K562 (cell line): ENCODE measurements around the gene CYB561A3. TPM values are rescaled to one million over a fixed set of nuclear protein-coding genes. Genes with fewer than 3 reads are reported as not detected.

Experiments
- BRD4 ChIP-seq: fragments of 200-600 bp; sonication (generic); IDR thresholded peaks from 2 replicates; pipeline ENCODE4 v1.6.1; 2017; ENCODE audit warnings: inconsistent platforms
- COPS2 ChIP-seq: fragments of 450-650 bp; conservative IDR thresholded peaks from 2 replicates; pipeline ENCODE4 v1.6.1; 2016; ENCODE audit warnings: mild to moderate bottlenecking, moderate library complexity
- EHMT2 ChIP-seq: fragments of 450-650 bp; IDR thresholded peaks from 2 replicates; pipeline ENCODE4 v1.6.1; 2018; ENCODE audit warnings: antibody characterized with exemption
- FOXA1 ChIP-seq: fragments of 450-650 bp; IDR thresholded peaks from 2 replicates; pipeline ENCODE4 v1.6.1; 2016; ENCODE audit warnings: mild to moderate bottlenecking, borderline replicate concordance
- GTF2E2 ChIP-seq: fragments of 200-800 bp; sonication (Bioruptor generic); IDR thresholded peaks from 2 replicates; pipeline ENCODE4 v1.6.1; 2016; ENCODE audit warnings: missing genetic modification characterization, missing compliant biosample characterization
- HOMEZ ChIP-seq: fragments of 250-450 bp; sonication (Bioruptor Pico); IDR thresholded peaks from 2 replicates; pipeline ENCODE4 v1.4.0; 2020; ENCODE audit warnings: mild to moderate bottlenecking, moderate library complexity
- LARP7 ChIP-seq: fragments of 450-650 bp; IDR thresholded peaks from 2 replicates; pipeline ENCODE4 v1.6.1; 2016
- MAFK ChIP-seq: IDR thresholded peaks from 2 replicates; pipeline ENCODE4 v1.6.1; 2011; ENCODE audit warnings: low read length, improper control_type of control experiment
- POLR2AphosphoS2 ChIP-seq: IDR thresholded peaks from 2 replicates; pipeline ENCODE4 v1.6.1; 2012; ENCODE audit warnings: low read length, improper control_type of control experiment
- SMAD1 ChIP-seq: fragments of 150-350 bp; IDR thresholded peaks from 2 replicates; pipeline ENCODE4 v1.6.1; 2014; ENCODE audit warnings: low read length, low read depth; ENCODE audit not compliant: partially characterized antibody
- SUPT5H ChIP-seq: fragments of 450-650 bp; IDR thresholded peaks from 2 replicates; pipeline ENCODE4 v1.6.1; 2016
- THRAP3 ChIP-seq: fragments of 450-650 bp; IDR thresholded peaks from 2 replicates; pipeline ENCODE4 v1.6.1; 2016; ENCODE audit warnings: mild to moderate bottlenecking, inconsistent platforms, borderline replicate concordance
- ZNF165 ChIP-seq: fragments of 250-450 bp; sonication (Bioruptor Pico); IDR thresholded peaks from 2 replicates; pipeline ENCODE4 v1.4.0; 2020; ENCODE audit warnings: borderline replicate concordance
- ZNF445 ChIP-seq: fragments of 250-450 bp; sonication (Bioruptor Pico); IDR thresholded peaks from 2 replicates; pipeline ENCODE4 v1.4.0; 2020; ENCODE audit warnings: low read depth, mild to moderate bottlenecking, moderate library complexity
- ZNF551 ChIP-seq: fragments of 250-450 bp; sonication (Bioruptor Pico); IDR thresholded peaks from 2 replicates; pipeline ENCODE4 v1.5.0; 2021; ENCODE audit warnings: mild to moderate bottlenecking, moderate library complexity
- polyA plus RNA-seq, 8 experiments: library from polyadenylated mRNA; depleted of rRNA in 4 of 8; stranded (reverse) in 5 of 8; unstranded in 3 of 8; fragments of >200 nt; fragmentation: Nextera tagmentation in 2 of 8; fragmentation: Illumina TruSeq in 1 of 8; extraction: Ambion mirVana in 2 of 8; extraction: Trizol in 1 of 8; gene quantifications; 2 replicates each; pipeline versions ENCODE4 v1.2.1 to v1.2.3, GENCODE V29; 2011 to 2014; ENCODE audit warnings: inconsistent platforms in 1 of 8, missing spikeins in 1 of 8
- total RNA-seq, 7 experiments: library from RNA; depleted of rRNA in 6 of 7; stranded (reverse); fragments of >200 nt in 6 of 7; fragmentation: Illumina TruSeq in 2 of 7; extraction: Trizol in 2 of 7; gene quantifications; 2 replicates each; pipeline versions ENCODE4 v1.2.1 to v1.2.3, GENCODE V29; 2011 to 2021; ENCODE audit warnings: low replicate concordance in 1 of 7
- TF ChIP-seq, protein P1 (sequence below): fragments of 450-650 bp; formaldehyde crosslinking; conservative IDR thresholded peaks from 2 replicates; pipeline ENCODE4 v1.4.0; 2022; ENCODE audit warnings: mild to moderate bottlenecking, missing genetic modification characterization
- TF ChIP-seq, protein P2 (sequence below), 2 experiments: fragments of 450-650 bp; conservative IDR thresholded peaks; 2 replicates each; pipeline ENCODE4 v1.6.1; 2017; ENCODE audit warnings: mild to moderate bottlenecking in 2 of 2, moderate library complexity in 2 of 2
- TF ChIP-seq, protein P3 (sequence below): fragments of 250-450 bp; sonication (Bioruptor Pico); IDR thresholded peaks from 2 replicates; pipeline ENCODE4 v1.4.0; 2020

Gene CYB561A3
- total and polyA plus RNA-seq, 9 of the 15 experiments (the other 6 are each of a cell fraction or from before 2014, with no cell fraction given): 29.2 to 78.9 (median 37.9) TPM

- TF ChIP-seq SMAD1 (no peak), GTF2E2 (tag) (no peak), FOXA1 (no peak), POLR2AphosphoS2 (no peak), MAFK (no peak), SUPT5H (no peak), ZNF165 (CRISPR knock-in tag) (no peak), COPS2 (no peak), LARP7 (no peak), THRAP3 (no peak), ZNF551 (CRISPR knock-in tag) (no peak), ZNF445 (no peak), HOMEZ (CRISPR knock-in tag) (no peak), EHMT2 (no peak), BRD4 (no peak)
- TF ChIP-seq, protein P1, sequence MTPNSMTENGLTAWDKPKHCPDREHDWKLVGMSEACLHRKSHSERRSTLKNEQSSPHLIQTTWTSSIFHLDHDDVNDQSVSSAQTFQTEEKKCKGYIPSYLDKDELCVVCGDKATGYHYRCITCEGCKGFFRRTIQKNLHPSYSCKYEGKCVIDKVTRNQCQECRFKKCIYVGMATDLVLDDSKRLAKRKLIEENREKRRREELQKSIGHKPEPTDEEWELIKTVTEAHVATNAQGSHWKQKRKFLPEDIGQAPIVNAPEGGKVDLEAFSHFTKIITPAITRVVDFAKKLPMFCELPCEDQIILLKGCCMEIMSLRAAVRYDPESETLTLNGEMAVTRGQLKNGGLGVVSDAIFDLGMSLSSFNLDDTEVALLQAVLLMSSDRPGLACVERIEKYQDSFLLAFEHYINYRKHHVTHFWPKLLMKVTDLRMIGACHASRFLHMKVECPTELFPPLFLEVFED (CRISPR knock-in tag): no peak
- TF ChIP-seq, protein P2, sequence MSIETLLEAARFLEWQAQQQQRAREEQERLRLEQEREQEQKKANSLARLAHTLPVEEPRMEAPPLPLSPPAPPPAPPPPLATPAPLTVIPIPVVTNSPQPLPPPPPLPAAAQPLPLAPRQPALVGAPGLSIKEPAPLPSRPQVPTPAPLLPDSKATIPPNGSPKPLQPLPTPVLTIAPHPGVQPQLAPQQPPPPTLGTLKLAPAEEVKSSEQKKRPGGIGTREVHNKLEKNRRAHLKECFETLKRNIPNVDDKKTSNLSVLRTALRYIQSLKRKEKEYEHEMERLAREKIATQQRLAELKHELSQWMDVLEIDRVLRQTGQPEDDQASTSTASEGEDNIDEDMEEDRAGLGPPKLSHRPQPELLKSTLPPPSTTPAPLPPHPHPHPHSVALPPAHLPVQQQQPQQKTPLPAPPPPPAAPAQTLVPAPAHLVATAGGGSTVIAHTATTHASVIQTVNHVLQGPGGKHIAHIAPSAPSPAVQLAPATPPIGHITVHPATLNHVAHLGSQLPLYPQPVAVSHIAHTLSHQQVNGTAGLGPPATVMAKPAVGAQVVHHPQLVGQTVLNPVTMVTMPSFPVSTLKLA (conservative IDR thresholded peaks at IDR 0.05): no peak
- TF ChIP-seq, protein P3, sequence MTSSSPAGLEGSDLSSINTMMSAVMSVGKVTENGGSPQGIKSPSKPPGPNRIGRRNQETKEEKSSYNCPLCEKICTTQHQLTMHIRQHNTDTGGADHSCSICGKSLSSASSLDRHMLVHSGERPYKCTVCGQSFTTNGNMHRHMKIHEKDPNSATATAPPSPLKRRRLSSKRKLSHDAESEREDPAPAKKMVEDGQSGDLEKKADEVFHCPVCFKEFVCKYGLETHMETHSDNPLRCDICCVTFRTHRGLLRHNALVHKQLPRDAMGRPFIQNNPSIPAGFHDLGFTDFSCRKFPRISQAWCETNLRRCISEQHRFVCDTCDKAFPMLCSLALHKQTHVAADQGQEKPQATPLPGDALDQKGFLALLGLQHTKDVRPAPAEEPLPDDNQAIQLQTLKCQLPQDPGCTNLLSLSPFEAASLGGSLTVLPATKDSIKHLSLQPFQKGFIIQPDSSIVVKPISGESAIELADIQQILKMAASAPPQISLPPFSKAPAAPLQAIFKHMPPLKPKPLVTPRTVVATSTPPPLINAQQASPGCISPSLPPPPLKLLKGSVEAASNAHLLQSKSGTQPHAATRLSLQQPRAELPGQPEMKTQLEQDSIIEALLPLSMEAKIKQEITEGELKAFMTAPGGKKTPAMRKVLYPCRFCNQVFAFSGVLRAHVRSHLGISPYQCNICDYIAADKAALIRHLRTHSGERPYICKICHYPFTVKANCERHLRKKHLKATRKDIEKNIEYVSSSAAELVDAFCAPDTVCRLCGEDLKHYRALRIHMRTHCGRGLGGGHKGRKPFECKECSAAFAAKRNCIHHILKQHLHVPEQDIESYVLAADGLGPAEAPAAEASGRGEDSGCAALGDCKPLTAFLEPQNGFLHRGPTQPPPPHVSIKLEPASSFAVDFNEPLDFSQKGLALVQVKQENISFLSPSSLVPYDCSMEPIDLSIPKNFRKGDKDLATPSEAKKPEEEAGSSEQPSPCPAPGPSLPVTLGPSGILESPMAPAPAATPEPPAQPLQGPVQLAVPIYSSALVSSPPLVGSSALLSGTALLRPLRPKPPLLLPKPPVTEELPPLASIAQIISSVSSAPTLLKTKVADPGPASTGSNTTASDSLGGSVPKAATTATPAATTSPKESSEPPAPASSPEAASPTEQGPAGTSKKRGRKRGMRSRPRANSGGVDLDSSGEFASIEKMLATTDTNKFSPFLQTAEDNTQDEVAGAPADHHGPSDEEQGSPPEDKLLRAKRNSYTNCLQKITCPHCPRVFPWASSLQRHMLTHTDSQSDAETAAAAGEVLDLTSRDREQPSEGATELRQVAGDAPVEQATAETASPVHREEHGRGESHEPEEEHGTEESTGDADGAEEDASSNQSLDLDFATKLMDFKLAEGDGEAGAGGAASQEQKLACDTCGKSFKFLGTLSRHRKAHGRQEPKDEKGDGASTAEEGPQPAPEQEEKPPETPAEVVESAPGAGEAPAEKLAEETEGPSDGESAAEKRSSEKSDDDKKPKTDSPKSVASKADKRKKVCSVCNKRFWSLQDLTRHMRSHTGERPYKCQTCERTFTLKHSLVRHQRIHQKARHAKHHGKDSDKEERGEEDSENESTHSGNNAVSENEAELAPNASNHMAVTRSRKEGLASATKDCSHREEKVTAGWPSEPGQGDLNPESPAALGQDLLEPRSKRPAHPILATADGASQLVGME (CRISPR knock-in tag): no peak
Measured at GRCh38 chr11:61384271-61385242, 22.9 kb upstream of the CYB561A3 start (continued).
